GM18907 (cell line): ENCODE results near the gene ARHGEF38.
"Not testable (repeated sequence)": the region's sequence is repeated elsewhere in the genome, so short reads cannot be mapped to it uniquely, and the experiment has no call there.

ENCODE experiments used
- ATAC-seq: cut with Tn5 transposase; IDR thresholded peaks from one replicate; pipeline ENCODE4 v1.9.1; 2021; ENCODE audit warnings: mild to moderate bottlenecking, moderate library complexity; ENCODE audit not compliant: unreplicated experiment

The ARHGEF38 gene

GRCh38 chr4:105605493-105605892 is 53.1 kb downstream of the ARHGEF38 start:
- ATAC-seq, result no peak

- ATAC-seq, result no peak
Observed at GRCh38 chr4:105607876-105608275, 55.5 kb downstream of the ARHGEF38 start.

- not testable (repeated sequence) for ATAC-seq
Observed at GRCh38 chr4:105609819-105610218, 57.4 kb downstream of the ARHGEF38 start.

GRCh38 chr4:105613306-105613705 is 60.9 kb downstream of the ARHGEF38 start:
- no peak for ATAC-seq

GRCh38 chr4:105619188-105619931 is 66.9 kb downstream of the ARHGEF38 start:
- no peak for ATAC-seq

GRCh38 chr4:105620640-105621323 is 68.4 kb downstream of the ARHGEF38 start:
- ATAC-seq, result no peak

GRCh38 chr4:105622269-105622668 is 69.8 kb downstream of the ARHGEF38 start:
- ATAC-seq, result no peak

- ATAC-seq, result no peak
Observed at GRCh38 chr4:105623099-105623498, 70.7 kb downstream of the ARHGEF38 start.

GRCh38 chr4:105624530-105624929 is 72.1 kb downstream of the ARHGEF38 start:
- peak; percentile 71 for ATAC-seq

- no peak for ATAC-seq
Observed at GRCh38 chr4:105625214-105625613, 72.8 kb downstream of the ARHGEF38 start.

- no peak for ATAC-seq
Observed at GRCh38 chr4:105626846-105627245, 74.4 kb downstream of the ARHGEF38 start.

GRCh38 chr4:105627620-105628019 is 75.2 kb downstream of the ARHGEF38 start:
- no peak for ATAC-seq

GRCh38 chr4:105630670-105631655 is 78.5 kb downstream of the ARHGEF38 start:
- no peak for ATAC-seq

- ATAC-seq, result peak; percentile 38
Observed at GRCh38 chr4:105631818-105632400, 79.5 kb downstream of the ARHGEF38 start.

- ATAC-seq, result peak; percentile 47
Observed at GRCh38 chr4:105632599-105632998, 80.2 kb downstream of the ARHGEF38 start.

GRCh38 chr4:105633241-105633640 is 80.8 kb downstream of the ARHGEF38 start:
- ATAC-seq, result no peak

- no peak for ATAC-seq
Observed at GRCh38 chr4:105634402-105635080, 82.1 kb downstream of the ARHGEF38 start.

- peak; percentile 92 for ATAC-seq
Observed at GRCh38 chr4:105637408-105638176, 85.2 kb downstream of the ARHGEF38 start.

- ATAC-seq, result no peak
Observed at GRCh38 chr4:105641845-105642244, 89.4 kb downstream of the ARHGEF38 start.
